ENCODE measurements around the gene SRGAP1.
A peak's percentile ranks its signal among the peaks of the same experiment; 100 is the strongest.

The SRGAP1 gene

GRCh38 chr12:64107776-64108175 is 263.3 kb downstream of the SRGAP1 start:
- Histone ChIP-seq H3K14ac (ENCODE audit: low read length) (no peak overlapping the region), H3K4me3 (ENCODE audit: low read length in 2 of 2) (no peak overlapping the region), H3K4me1 (ENCODE audit: control insufficient read depth in 2 of 2, insufficient read depth in 1 of 2, low read depth in 1 of 2, low read length in 2 of 2) (no peaks in the 10 kb centered on the region), H2AFZ (ENCODE audit: low read length) (no peak overlapping the region), H2BK12ac (ENCODE audit: low read length) (no peak overlapping the region), H2BK5ac (ENCODE audit: low read length) (no peak overlapping the region), H3K9me3 (replicated peaks in 1 of 2; ENCODE audit: control insufficient read depth in 2 of 2, insufficient read depth in 1 of 2, low read depth in 1 of 2, low read length in 2 of 2) (peaks cover 0 to 7% of the 10 kb centered on the region in 2 donors), H4K8ac (ENCODE audit: low read depth, low read length) (no peak overlapping the region), H3K27ac (replicated peaks; ENCODE audit: low read length) (no peak overlapping the region), H3K18ac (ENCODE audit: low read length) (no peak overlapping the region), H2BK120ac (ENCODE audit: low read depth, low read length) (no peak overlapping the region), H3K4me2 (ENCODE audit: insufficient read depth, low read length, poor library complexity, severe bottlenecking) (no peak overlapping the region), H3K23ac (ENCODE audit: low read depth, low read length, poor library complexity) (no peak overlapping the region), H4K91ac (ENCODE audit: low read depth, low read length, poor library complexity) (no peak overlapping the region), H3K27me3 (ENCODE audit: control insufficient read depth in 3 of 3, insufficient read depth in 3 of 3, low read depth in 1 of 3, low read length in 3 of 3) (no peaks in the 10 kb centered on the region), H3K79me1 (ENCODE audit: low read depth, low read length) (no peaks in the 10 kb centered on the region), H2BK15ac (ENCODE audit: low read length) (no peak overlapping the region), H3K36me3 (replicated peaks in 1 of 2; ENCODE audit: control insufficient read depth in 2 of 2, insufficient read depth in 2 of 2, low read length in 2 of 2) (peaks cover 0 to 52% of the 10 kb centered on the region in 2 donors), H2AK5ac (ENCODE audit: low read depth, low read length) (no peak overlapping the region), H3K9ac (ENCODE audit: low read depth, low read length, poor library complexity) (no peak overlapping the region), H3K4ac (ENCODE audit: low read length) (no peak overlapping the region)
- DNase-seq (ENCODE audit: low spot score), result no peak
- no CpG with 5 or more reads among the region's 1 CpG for WGBS, 2 donors (ENCODE audit: extremely low coverage in 2 of 2, insufficient read length in 2 of 2, insufficient replicate concordance in 1 of 2)

DNA sequence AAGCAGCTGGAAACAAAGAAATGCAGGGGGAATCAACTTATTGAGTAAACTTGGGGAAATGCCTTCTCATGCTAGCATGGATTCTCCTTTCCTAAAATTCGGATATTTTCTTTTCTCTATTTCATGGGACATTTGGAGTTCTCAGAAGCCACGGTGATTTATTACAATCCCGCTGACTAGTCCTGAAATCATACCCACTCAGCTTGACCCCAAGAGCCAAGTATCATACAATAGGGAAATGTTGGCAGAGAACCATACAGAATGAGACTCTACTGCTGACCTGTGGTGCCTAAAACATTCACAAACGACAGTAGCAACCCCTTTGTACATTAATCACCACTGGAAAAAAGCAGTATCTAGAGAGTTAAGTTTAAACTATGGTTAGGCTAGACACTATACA is 265.2 kb downstream of the SRGAP1 start:
- H3K4me1 ChIP-seq (ENCODE audit: control insufficient read depth in 2 of 2, insufficient read depth in 1 of 2, low read depth in 1 of 2, low read length in 2 of 2), result no peaks in the 10 kb centered on the region
- no peaks in the 10 kb centered on the region for H3K79me1 ChIP-seq (ENCODE audit: low read depth, low read length)
- H2BK120ac ChIP-seq (ENCODE audit: low read depth, low read length), result no peak overlapping the region
- no peak overlapping the region for H3K9ac ChIP-seq (ENCODE audit: low read depth, low read length, poor library complexity)
- H3K36me3 ChIP-seq (replicated peaks in 1 of 2; ENCODE audit: control insufficient read depth in 2 of 2, insufficient read depth in 2 of 2, low read length in 2 of 2), result peaks cover 0 to 67% of the 10 kb centered on the region in 2 donors
- no peak overlapping the region for H3K4ac ChIP-seq (ENCODE audit: low read length)
- H3K4me2 ChIP-seq (ENCODE audit: insufficient read depth, low read length, poor library complexity, severe bottlenecking), result no peak overlapping the region
- WGBS, 2 donors (ENCODE audit: extremely low coverage in 2 of 2, insufficient read length in 2 of 2, insufficient replicate concordance in 1 of 2), result no CpG with 5 or more reads among the region's 4 CpGs
- H3K27ac ChIP-seq (replicated peaks; ENCODE audit: low read length), result no peak overlapping the region
- H4K8ac ChIP-seq (ENCODE audit: low read depth, low read length), result no peak overlapping the region
- no peak overlapping the region for H4K91ac ChIP-seq (ENCODE audit: low read depth, low read length, poor library complexity)
- no peak overlapping the region for H2AFZ ChIP-seq (ENCODE audit: low read length)
- H3K4me3 ChIP-seq (ENCODE audit: low read length in 2 of 2), result no peak overlapping the region
- no peak overlapping the region for H2BK12ac ChIP-seq (ENCODE audit: low read length)
- H3K27me3 ChIP-seq (ENCODE audit: control insufficient read depth in 3 of 3, insufficient read depth in 3 of 3, low read depth in 1 of 3, low read length in 3 of 3), result no peaks in the 10 kb centered on the region
- no peak overlapping the region for H3K18ac ChIP-seq (ENCODE audit: low read length)
- H3K14ac ChIP-seq (ENCODE audit: low read length), result no peak overlapping the region
- H2BK5ac ChIP-seq (ENCODE audit: low read length), result no peak overlapping the region
- peaks cover 0 to 7% of the 10 kb centered on the region in 2 donors for H3K9me3 ChIP-seq (replicated peaks in 1 of 2; ENCODE audit: control insufficient read depth in 2 of 2, insufficient read depth in 1 of 2, low read depth in 1 of 2, low read length in 2 of 2)
- H2BK15ac ChIP-seq (ENCODE audit: low read length), result no peak overlapping the region
- no peak overlapping the region for H3K23ac ChIP-seq (ENCODE audit: low read depth, low read length, poor library complexity)
- no peak overlapping the region for H2AK5ac ChIP-seq (ENCODE audit: low read depth, low read length)
- DNase-seq (ENCODE audit: low spot score), result no peak

- peaks cover 0 to 78% of the 10 kb centered on the region in 2 donors for H3K36me3 ChIP-seq (replicated peaks in 1 of 2; ENCODE audit: control insufficient read depth in 2 of 2, insufficient read depth in 2 of 2, low read length in 2 of 2)
- H4K8ac ChIP-seq (ENCODE audit: low read depth, low read length), result no peak overlapping the region
- no peaks in the 10 kb centered on the region for H3K27me3 ChIP-seq (ENCODE audit: control insufficient read depth in 3 of 3, insufficient read depth in 3 of 3, low read depth in 1 of 3, low read length in 3 of 3)
- no peak overlapping the region for H3K14ac ChIP-seq (ENCODE audit: low read length)
- H3K9me3 ChIP-seq (replicated peaks in 1 of 2; ENCODE audit: control insufficient read depth in 2 of 2, insufficient read depth in 1 of 2, low read depth in 1 of 2, low read length in 2 of 2), result peaks cover 0 to 7% of the 10 kb centered on the region in 2 donors
- H3K18ac ChIP-seq (ENCODE audit: low read length), result no peak overlapping the region
- no peak overlapping the region for H3K4ac ChIP-seq (ENCODE audit: low read length)
- H2AK5ac ChIP-seq (ENCODE audit: low read depth, low read length), result no peak overlapping the region
- H2BK12ac ChIP-seq (ENCODE audit: low read length), result no peak overlapping the region
- H2AFZ ChIP-seq (ENCODE audit: low read length), result no peak overlapping the region
- no peak overlapping the region for H3K27ac ChIP-seq (replicated peaks; ENCODE audit: low read length)
- H3K4me1 ChIP-seq (ENCODE audit: control insufficient read depth in 2 of 2, insufficient read depth in 1 of 2, low read depth in 1 of 2, low read length in 2 of 2), result no peaks in the 10 kb centered on the region
- DNase-seq (ENCODE audit: low spot score), result no peak
- no peak overlapping the region for H3K9ac ChIP-seq (ENCODE audit: low read depth, low read length, poor library complexity)
- H2BK15ac ChIP-seq (ENCODE audit: low read length), result no peak overlapping the region
- H3K4me3 ChIP-seq (ENCODE audit: low read length in 2 of 2), result no peak overlapping the region
- H3K4me2 ChIP-seq (ENCODE audit: insufficient read depth, low read length, poor library complexity, severe bottlenecking), result no peak overlapping the region
- no peak overlapping the region for H3K23ac ChIP-seq (ENCODE audit: low read depth, low read length, poor library complexity)
- no peak overlapping the region for H4K91ac ChIP-seq (ENCODE audit: low read depth, low read length, poor library complexity)
- no peak overlapping the region for H2BK5ac ChIP-seq (ENCODE audit: low read length)
- no peak overlapping the region for H2BK120ac ChIP-seq (ENCODE audit: low read depth, low read length)
- H3K79me1 ChIP-seq (ENCODE audit: low read depth, low read length), result no peaks in the 10 kb centered on the region
Observed at GRCh38 chr12:64110864-64111263, 266.4 kb downstream of the SRGAP1 start.

DNA sequence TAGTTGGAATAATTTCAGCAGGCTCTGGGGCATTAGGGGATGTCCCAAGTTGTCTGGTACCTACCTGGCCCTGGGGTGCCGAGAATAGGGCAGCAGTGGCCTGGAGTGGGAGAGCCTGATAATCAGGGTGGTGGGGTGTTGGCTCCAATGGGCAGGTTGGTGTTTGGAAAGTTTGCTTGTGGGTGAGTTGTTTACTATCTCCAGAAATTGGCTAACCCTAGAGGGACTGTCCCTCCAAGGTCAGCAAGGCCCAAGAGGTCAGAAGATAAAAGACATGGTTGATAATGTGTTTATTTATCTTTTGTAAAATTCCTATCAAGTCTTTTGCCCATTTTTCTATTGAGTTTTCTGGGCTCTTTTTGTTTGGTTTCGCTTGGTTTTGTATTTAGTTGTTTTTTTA is 272.5 kb downstream of the SRGAP1 start:
- Histone ChIP-seq H2BK120ac (ENCODE audit: low read depth, low read length) (no peak overlapping the region), H3K36me3 (replicated peaks in 1 of 2; ENCODE audit: control insufficient read depth in 2 of 2, insufficient read depth in 2 of 2, low read length in 2 of 2) (peaks cover 0 to 64% of the 10 kb centered on the region in 2 donors), H3K4ac (ENCODE audit: low read length) (no peak overlapping the region)

More for the DNA sequence above, 272.5 kb downstream of the SRGAP1 start:
- no peaks in the 10 kb centered on the region for H3K79me1 ChIP-seq (ENCODE audit: low read depth, low read length)
- DNase-seq (ENCODE audit: low spot score), result no peak
- no peak overlapping the region for H2BK5ac ChIP-seq (ENCODE audit: low read length)
- H3K14ac ChIP-seq (ENCODE audit: low read length), result peak overlapping the region; percentile 38
- WGBS, 2 donors (ENCODE audit: extremely low coverage in 2 of 2, insufficient read length in 2 of 2, insufficient replicate concordance in 1 of 2), result no CpG with 5 or more reads among the region's 2 CpGs
- no peak overlapping the region for H3K4me3 ChIP-seq (ENCODE audit: low read length in 2 of 2)
- no peak overlapping the region for H3K27ac ChIP-seq (replicated peaks; ENCODE audit: low read length)
- H3K4me1 ChIP-seq (ENCODE audit: control insufficient read depth in 2 of 2, insufficient read depth in 1 of 2, low read depth in 1 of 2, low read length in 2 of 2), result no peaks in the 10 kb centered on the region
- no peak overlapping the region for H2BK12ac ChIP-seq (ENCODE audit: low read length)
- no peak overlapping the region for H3K9ac ChIP-seq (ENCODE audit: low read depth, low read length, poor library complexity)
- no peak overlapping the region for H2BK15ac ChIP-seq (ENCODE audit: low read length)
- H4K91ac ChIP-seq (ENCODE audit: low read depth, low read length, poor library complexity), result no peak overlapping the region
- no peak overlapping the region for H2AFZ ChIP-seq (ENCODE audit: low read length)
- H3K27me3 ChIP-seq (ENCODE audit: control insufficient read depth in 3 of 3, insufficient read depth in 3 of 3, low read depth in 1 of 3, low read length in 3 of 3), result no peaks in the 10 kb centered on the region
- peak overlapping the region; percentile 7 for H3K18ac ChIP-seq (ENCODE audit: low read length)
- H3K23ac ChIP-seq (ENCODE audit: low read depth, low read length, poor library complexity), result peak overlapping the region; percentile 31
- H3K4me2 ChIP-seq (ENCODE audit: insufficient read depth, low read length, poor library complexity, severe bottlenecking), result no peak overlapping the region
- H3K9me3 ChIP-seq (replicated peaks in 1 of 2; ENCODE audit: control insufficient read depth in 2 of 2, insufficient read depth in 1 of 2, low read depth in 1 of 2, low read length in 2 of 2), result peaks cover 0 to under 1% of the 10 kb centered on the region in 2 donors
- peak overlapping the region; percentile 19 for H2AK5ac ChIP-seq (ENCODE audit: low read depth, low read length)
- H4K8ac ChIP-seq (ENCODE audit: low read depth, low read length), result no peak overlapping the region

Measured in neuronal stem cell (in vitro differentiated cells).